SU-DHL-6 (cell line): ENCODE data around the gene CYP4X1.
"Not testable (repeated sequence)": the region's sequence is repeated elsewhere in the genome, so short reads cannot be mapped to it uniquely, and the experiment has no call there.

Experiments
- H2AFZ ChIP-seq: fragments of 200-600 bp; sonication (generic); 2 replicates; pipeline ENCODE4 v1.6.1; 2014; ENCODE audit warnings: low read depth, mild to moderate bottlenecking, moderate library complexity, mixed read lengths, antibody characterized with exemption, low read length; ENCODE audit not compliant: severe bottlenecking
- H3F3A ChIP-seq: fragments of 200-600 bp; shearing (Covaris generic); 2 replicates; pipeline ENCODE4 v1.6.0; 2016; ENCODE audit warnings: antibody characterized with exemption, mild to moderate bottlenecking; ENCODE audit not compliant: insufficient read depth
- H3K27ac ChIP-seq: fragments of 200-600 bp; sonication (generic); 2 replicates; pipeline ENCODE4 v1.5.1; 2016; ENCODE audit warnings: low read depth, mild to moderate bottlenecking, low read length, moderate library complexity, mixed read lengths
- H3K27me3 ChIP-seq: fragments of 200-600 bp; sonication (generic), shearing (Covaris generic); 2 replicates; pipeline ENCODE4 v1.6.0; 2014; ENCODE audit warnings: mild to moderate bottlenecking, low read length
- H3K36me3 ChIP-seq: fragments of 200-600 bp; sonication (generic); 2 replicates; pipeline ENCODE4 v1.6.1; 2014; ENCODE audit warnings: mild to moderate bottlenecking, low read length, mixed read lengths
- H3K4me2 ChIP-seq: fragments of 300-600, 200-600 bp; shearing (Covaris generic), sonication (generic); 2 replicates; pipeline ENCODE4 v1.6.0; 2014; ENCODE audit warnings: low read length, low read depth, mild to moderate bottlenecking; ENCODE audit not compliant: poor library complexity, severe bottlenecking
- H3K4me3 ChIP-seq: fragments of 200-600 bp; sonication (generic); 2 replicates; pipeline ENCODE4 v1.5.1; 2014; ENCODE audit warnings: antibody characterized with exemption, low read length, mild to moderate bottlenecking, mixed read lengths; ENCODE audit not compliant: insufficient read depth, poor library complexity, severe bottlenecking
- H3K79me2 ChIP-seq: fragments of 200-600 bp; sonication (generic); 2 replicates; pipeline ENCODE4 v1.6.1; 2014; ENCODE audit warnings: mild to moderate bottlenecking, low read length, moderate library complexity; ENCODE audit not compliant: insufficient read depth
- H3K9ac ChIP-seq: fragments of 200-600 bp; sonication (generic); 2 replicates; pipeline ENCODE4 v1.7.0; 2014; ENCODE audit warnings: mild to moderate bottlenecking, low read length
- H3K9me2 ChIP-seq: fragments of 200-600 bp; sonication (generic); replicated peaks from 2 replicates; pipeline ENCODE4 v1.6.1; 2014; ENCODE audit warnings: low read length; ENCODE audit not compliant: insufficient read depth
- H3K9me3 ChIP-seq: fragments of 200-600 bp; sonication (generic); 2 replicates; pipeline ENCODE4 v1.6.1; 2014; ENCODE audit warnings: low read length, mixed read lengths; ENCODE audit not compliant: insufficient read depth
- H4K20me1 ChIP-seq: fragments of 200-600 bp; sonication (generic); 2 replicates; pipeline ENCODE4 v1.6.1; 2014; ENCODE audit warnings: low read depth, mild to moderate bottlenecking, antibody characterized with exemption, low read length, moderate library complexity, mixed read lengths
- EZH2phosphoT487 ChIP-seq: fragments of 200-600 bp; sonication (generic), shearing (Covaris generic); conservative IDR thresholded peaks from 2 replicates; pipeline ENCODE4 v1.6.1; 2018; ENCODE audit warnings: mild to moderate bottlenecking, antibody characterized with exemption, low read length, moderate library complexity, mixed read lengths
- TF ChIP-seq, protein P1 (sequence below): fragments of 200-600 bp; sonication (generic); IDR thresholded peaks from one replicate; pipeline ENCODE4 v1.5.1; 2017; ENCODE audit warnings: antibody characterized with exemption, mild to moderate bottlenecking, low read length, moderate library complexity; ENCODE audit not compliant: insufficient read depth, poor library complexity, severe bottlenecking

Gene CYP4X1, protein sequence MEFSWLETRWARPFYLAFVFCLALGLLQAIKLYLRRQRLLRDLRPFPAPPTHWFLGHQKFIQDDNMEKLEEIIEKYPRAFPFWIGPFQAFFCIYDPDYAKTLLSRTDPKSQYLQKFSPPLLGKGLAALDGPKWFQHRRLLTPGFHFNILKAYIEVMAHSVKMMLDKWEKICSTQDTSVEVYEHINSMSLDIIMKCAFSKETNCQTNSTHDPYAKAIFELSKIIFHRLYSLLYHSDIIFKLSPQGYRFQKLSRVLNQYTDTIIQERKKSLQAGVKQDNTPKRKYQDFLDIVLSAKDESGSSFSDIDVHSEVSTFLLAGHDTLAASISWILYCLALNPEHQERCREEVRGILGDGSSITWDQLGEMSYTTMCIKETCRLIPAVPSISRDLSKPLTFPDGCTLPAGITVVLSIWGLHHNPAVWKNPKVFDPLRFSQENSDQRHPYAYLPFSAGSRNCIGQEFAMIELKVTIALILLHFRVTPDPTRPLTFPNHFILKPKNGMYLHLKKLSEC

DNA sequence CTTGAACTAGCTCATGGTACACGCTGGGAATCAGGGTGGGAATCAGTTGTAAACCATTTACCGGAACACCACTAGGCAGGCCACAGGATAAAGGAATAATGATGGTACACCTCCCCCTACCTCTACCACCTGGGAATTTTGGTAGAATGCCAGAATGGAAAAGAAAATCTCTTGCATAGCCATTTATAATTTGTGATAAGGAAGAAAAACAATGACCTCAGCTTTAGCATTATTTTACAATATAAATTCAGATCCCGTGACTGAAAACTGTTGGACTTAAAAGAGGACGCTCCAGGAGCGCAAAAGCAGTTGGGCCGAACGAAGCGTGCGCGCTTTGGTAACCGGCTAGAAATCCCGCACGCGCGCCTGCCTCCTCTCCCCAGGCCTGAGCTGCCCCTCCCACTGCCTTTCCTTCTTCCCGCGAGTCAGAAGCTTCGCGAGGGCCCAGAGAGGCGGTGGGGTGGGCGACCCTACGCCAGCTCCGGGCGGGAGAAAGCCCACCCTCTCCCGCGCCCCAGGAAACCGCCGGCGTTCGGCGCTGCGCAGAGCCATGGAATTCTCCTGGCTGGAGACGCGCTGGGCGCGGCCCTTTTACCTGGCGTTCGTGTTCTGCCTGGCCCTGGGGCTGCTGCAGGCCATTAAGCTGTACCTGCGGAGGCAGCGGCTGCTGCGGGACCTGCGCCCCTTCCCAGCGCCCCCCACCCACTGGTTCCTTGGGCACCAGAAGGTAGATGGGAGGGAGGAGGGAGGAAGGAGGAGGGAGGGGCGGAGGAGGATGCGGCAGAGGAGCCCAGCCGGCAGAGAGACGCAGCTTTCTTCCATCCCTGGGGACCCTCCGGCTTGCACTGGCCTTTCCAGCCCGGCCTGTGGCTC lies at the start of gene CYP4X1:
Gene CYP4X1 (plus strand): TSS at position 402 of the 873 bp plus-strand sequence. CDS start 149 bp downstream, at position 551.
- Histone ChIP-seq H3K79me2 (no peaks in the 10 kb centered on the region), H3K36me3 (no peaks in the 10 kb centered on the region), H4K20me1 (no peaks in the 10 kb centered on the region), H3K9me3 (no peaks in the 10 kb centered on the region), H3K4me3 (no peak within 1 kb of the TSS), H3K27me3 (no peaks in the 10 kb centered on the region), H3K9ac (no peak within 1 kb of the TSS), H3K4me2 (no peak within 1 kb of the TSS), H3K9me2 (no peaks in the 10 kb centered on the region), H2AFZ (no peak within 1 kb of the TSS), H3F3A (no peaks in the 10 kb centered on the region), H3K27ac (no peak within 1 kb of the TSS)
- TF ChIP-seq EZH2phosphoT487: no peak
- TF ChIP-seq, protein P1, sequence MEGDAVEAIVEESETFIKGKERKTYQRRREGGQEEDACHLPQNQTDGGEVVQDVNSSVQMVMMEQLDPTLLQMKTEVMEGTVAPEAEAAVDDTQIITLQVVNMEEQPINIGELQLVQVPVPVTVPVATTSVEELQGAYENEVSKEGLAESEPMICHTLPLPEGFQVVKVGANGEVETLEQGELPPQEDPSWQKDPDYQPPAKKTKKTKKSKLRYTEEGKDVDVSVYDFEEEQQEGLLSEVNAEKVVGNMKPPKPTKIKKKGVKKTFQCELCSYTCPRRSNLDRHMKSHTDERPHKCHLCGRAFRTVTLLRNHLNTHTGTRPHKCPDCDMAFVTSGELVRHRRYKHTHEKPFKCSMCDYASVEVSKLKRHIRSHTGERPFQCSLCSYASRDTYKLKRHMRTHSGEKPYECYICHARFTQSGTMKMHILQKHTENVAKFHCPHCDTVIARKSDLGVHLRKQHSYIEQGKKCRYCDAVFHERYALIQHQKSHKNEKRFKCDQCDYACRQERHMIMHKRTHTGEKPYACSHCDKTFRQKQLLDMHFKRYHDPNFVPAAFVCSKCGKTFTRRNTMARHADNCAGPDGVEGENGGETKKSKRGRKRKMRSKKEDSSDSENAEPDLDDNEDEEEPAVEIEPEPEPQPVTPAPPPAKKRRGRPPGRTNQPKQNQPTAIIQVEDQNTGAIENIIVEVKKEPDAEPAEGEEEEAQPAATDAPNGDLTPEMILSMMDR: no peak

GRCh38 chr1:46983166-46983829 lies 40.2 kb upstream of the CYP4X1 start:
- Histone ChIP-seq H3K4me2 (no peak overlapping the region), H3K4me3 (no peak overlapping the region), H3K9ac (no peak overlapping the region), H4K20me1 (no peaks in the 10 kb centered on the region), H3K36me3 (no peaks in the 10 kb centered on the region), H3K9me3 (no peaks in the 10 kb centered on the region), H3K27me3 (no peaks in the 10 kb centered on the region), H3K79me2 (no peaks in the 10 kb centered on the region), H3F3A (no peaks in the 10 kb centered on the region), H3K27ac (no peak overlapping the region), H3K9me2 (no peaks in the 10 kb centered on the region), H2AFZ (no peak overlapping the region)
- no peak for TF ChIP-seq EZH2phosphoT487
- TF ChIP-seq, protein P1: no peak

DNA sequence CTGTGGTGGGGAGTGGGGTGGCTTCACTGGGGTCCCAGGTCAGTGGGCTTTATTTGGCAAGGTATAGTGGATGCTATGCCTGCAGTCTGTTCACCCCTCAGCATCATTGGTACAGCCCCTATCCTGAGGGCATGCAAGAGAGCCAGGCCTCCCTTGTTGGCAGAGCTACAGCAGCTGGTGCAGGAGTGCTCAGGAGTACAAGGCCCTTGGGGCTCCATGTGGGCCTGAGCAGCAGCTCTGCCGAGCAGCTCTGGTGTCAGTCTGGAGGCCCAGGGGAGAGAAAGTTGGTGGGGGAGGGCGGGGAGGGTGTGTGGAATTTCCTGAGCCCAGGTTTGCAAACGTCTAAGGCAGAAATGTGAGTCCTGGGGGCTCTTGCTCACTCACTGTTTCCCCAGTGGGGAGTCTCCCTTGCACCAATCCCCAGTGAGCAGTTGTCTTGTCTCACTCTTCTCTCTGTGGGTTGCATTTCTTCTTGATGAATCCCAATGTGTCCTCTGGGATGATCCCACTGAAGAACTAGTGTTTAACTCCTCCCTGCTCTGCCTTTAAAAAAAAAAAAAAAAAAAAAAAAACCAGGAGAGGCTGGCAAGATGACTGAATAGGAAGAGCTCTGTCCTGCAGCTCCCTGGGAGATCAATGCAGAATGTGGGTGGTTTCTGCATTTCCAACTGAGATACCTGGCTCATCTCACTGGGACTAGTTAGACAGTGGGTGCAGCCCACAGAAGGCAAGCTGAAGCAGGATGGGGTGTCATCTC lies 39.5 kb upstream of the CYP4X1 start:
- Histone ChIP-seq H3K4me3 (no peak overlapping the region), H3K4me2 (no peak overlapping the region)

GRCh38 chr1:46990541-46990940 lies 32.9 kb upstream of the CYP4X1 start:
- H3K79me2 ChIP-seq, H3K9me2 ChIP-seq: not testable (repeated sequence)

More for the DNA sequence above, 39.5 kb upstream of the CYP4X1 start:
- Histone ChIP-seq H3K9me3 (no peaks in the 10 kb centered on the region), H3K27me3 (no peaks in the 10 kb centered on the region), H3K79me2 (no peaks in the 10 kb centered on the region), H4K20me1 (no peaks in the 10 kb centered on the region), H3K9me2 (no peaks in the 10 kb centered on the region), H2AFZ (no peak overlapping the region), H3K36me3 (no peaks in the 10 kb centered on the region), H3K27ac (no peak overlapping the region), H3F3A (no peaks in the 10 kb centered on the region), H3K9ac (no peak overlapping the region)
- TF ChIP-seq EZH2phosphoT487: no peak
- TF ChIP-seq, protein P1: no peak

More at GRCh38 chr1:46990541-46990940, 32.9 kb upstream of the CYP4X1 start:
- not testable (repeated sequence) for H3K27me3 ChIP-seq, H3K27ac ChIP-seq, H2AFZ ChIP-seq, H3K36me3 ChIP-seq, H3F3A ChIP-seq, H4K20me1 ChIP-seq, H3K4me3 ChIP-seq, H3K9ac ChIP-seq, H3K9me3 ChIP-seq, H3K4me2 ChIP-seq
